HG03025 (cell line): ENCODE results near the gene CTDSPL.
"Not testable (repeated sequence)": the region's sequence is repeated elsewhere in the genome, so short reads cannot be mapped to it uniquely, and the experiment has no call there.

ENCODE experiments used
- ATAC-seq: cut with Tn5 transposase; IDR thresholded peaks from one replicate; pipeline ENCODE4 v1.9.1; 2021; ENCODE audit warnings: mild to moderate bottlenecking, moderate library complexity; ENCODE audit not compliant: unreplicated experiment, low FRiP score

The CTDSPL gene

DNA sequence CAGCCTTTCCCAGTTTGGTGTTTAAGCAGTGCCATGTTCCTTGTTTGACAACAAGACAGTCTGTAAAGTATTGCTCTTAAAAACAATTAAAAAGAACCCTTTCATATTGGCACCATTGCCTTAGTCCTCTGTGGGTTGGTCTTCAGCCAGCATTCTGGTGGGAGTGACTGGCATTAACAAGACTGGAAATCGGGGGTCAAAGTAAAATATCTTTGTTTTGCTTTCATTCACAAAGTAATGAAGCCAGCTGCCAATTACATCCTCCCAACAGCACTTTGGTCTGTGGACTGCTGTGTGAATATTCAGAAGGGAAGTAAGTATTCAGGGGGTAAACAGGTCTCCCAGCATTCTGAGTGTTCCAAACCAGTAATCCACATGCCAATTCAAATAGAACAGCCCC, 120.7 kb downstream of the CTDSPL start:
- no peak for ATAC-seq

DNA sequence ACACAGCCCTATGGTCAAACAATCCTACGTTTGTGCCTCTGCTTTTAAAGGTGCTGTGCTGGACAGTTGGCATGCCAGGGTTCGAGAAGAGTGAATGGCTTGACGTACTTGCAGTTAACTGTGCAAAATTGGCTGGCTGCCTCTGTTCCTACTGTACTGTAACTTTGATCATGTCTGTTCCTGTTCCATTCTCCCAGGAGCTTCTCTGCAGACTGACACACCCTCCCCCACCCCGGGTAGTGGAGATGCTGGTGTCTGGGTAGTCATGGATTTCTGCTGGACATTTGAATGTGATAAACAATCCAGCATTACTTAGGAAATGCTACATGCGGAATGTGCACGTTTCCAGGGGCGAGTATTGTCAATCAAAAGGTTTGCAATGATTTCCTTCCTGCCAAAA, 122.4 kb downstream of the CTDSPL start:
- ATAC-seq, result no peak

DNA sequence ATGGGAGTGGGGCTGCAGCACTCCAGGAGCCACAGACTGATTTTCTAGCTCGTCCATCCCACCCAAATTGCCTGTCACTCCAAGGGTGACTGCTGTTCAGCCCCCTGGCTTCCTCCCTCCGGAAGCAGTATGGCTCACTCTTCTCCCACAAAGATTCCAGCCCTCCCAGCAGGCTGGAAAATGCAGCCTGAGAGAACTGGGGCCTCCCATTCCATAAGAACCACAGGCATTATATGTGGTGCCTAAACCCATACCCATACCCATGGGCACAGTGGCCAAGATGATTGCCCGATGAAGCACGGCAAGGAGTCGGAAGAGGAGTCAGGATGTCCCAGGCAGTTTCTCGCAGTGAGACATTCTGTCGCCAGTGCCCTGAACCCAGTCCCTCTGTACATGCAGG, 122.9 kb downstream of the CTDSPL start:
- no peak for ATAC-seq

DNA sequence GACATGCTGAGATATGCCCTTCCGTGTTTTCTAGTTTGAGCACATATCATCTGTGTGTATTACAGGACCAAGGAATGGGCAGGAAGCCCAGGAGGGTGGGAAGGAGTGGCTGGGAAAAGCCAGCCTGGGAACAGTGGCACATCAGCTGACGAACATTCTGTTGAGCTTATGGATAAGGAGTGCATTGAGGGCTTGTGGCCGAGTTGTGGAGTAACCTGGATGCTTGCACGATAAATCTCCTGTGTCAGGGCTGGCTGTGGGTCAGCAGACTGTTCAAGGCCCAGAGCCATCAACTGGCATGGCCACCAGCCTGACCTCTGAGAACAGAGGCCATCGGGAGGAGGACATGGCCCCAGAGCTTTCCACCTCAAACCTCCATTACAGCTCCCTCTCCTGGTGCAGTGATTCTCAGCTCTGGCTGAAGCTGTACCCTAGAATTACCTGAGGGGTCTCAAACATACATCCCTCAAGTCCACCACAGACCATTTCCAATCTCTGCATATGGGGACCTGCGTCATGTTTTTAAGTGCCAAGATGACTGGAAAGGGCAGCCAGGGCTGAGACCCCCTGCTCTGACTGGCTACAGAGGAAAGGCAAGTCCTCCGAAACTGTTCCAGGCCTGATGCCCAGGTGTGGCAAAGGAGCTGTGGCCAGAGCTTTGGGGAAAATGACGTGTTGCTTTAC, 124.1 kb downstream of the CTDSPL start:
- ATAC-seq, result no peak

DNA sequence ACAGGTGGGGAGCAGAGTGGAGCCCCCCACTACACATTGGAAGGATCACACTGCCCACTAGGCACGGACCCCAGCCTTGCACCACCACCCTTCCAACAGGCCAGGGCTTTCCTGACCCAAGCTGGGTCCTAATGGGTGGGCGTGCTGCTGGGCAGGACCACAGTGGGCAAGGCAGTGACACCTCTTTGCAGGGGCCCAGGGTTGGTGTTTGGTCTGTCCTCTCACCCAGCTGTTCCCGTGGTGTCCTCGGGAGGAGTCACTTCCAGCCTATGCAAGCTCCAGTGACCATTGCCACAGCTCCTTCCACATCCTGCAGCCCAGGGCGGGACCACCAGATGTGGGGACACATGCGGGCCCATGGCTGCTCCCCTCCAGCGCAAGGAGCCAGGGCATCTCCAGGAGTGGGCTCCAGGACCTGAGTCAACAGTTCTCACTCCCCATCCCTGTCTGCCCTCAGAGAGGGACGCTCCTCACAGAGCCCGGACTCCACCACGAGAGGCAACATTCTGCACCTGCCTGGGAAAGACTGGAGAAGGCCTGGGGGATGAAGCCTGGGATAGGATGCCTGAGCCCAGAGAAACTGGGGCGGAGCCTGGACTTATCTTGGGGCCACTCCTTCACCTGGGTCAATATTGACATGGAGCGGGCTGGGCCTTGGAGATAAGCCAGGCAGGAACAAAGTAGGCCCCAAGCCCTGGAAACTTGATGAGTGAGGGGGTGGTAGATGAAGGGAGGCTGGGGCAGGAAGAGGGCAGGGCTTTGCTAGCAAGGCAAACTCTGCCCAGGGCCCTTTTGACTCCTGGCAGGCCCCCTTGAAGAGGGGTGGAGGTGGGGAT, 125.0 kb downstream of the CTDSPL start:
- ATAC-seq, result no peak

DNA sequence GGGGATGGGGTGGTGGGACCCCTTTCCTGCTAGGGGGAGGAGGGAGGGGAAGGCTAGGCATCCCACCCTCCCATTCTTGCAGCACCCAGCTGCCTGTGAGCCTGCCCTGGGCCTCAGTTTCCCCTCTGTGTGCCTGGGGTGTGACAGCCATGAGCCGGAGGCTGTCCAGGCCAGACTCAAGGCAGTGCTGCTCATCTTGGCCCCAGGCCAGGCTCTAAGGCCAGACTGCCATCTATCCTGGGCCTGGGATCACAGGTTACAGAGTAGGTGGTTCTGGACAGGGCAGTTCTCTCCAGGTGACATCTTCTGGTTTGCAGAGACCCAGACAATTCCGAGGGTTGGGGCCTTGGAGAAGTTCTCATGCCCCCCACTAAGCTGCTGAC, 125.6 kb downstream of the CTDSPL start:
- ATAC-seq, result no peak

DNA sequence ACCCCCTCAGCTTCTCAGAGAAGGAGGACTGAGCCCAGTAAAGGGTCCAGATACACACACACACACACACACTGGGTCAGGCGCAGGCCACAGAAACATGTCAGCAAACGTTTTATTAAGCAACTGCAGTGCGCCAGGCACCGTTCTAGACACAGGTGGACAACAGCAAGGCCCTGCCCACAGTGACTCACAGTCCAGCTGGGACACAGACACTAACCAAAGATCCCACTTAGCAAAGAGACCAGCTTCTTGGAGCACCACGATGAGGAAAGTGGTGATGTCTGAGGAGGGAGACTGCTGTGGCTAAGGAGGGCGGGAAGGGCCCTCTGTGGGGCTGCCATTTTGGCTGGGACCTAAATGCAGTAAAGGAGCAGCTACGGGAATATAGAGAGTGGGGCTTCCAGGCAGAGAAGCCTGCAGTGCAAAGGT, 126.1 kb downstream of the CTDSPL start:
- ATAC-seq, result no peak

DNA sequence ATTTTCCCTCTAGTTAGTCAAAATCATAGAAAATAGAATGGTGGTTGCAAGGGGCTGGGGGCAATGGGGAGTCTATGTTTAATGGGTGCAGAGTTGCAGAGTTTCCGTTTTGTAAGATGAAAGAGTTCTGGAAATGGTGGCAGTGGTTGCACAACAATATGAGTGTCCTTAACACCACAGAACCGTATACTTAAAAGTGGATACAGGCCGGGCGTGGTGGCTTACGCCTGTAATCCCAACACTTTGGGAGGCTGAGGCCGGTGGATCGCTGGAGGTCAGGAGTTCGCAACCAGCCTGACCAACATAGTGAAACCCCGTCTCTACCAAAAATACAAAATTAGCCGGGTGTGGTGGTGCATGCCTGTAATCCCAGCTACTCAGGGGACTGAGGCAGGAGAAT, 126.7 kb downstream of the CTDSPL start:
- ATAC-seq, result not testable (repeated sequence)

DNA sequence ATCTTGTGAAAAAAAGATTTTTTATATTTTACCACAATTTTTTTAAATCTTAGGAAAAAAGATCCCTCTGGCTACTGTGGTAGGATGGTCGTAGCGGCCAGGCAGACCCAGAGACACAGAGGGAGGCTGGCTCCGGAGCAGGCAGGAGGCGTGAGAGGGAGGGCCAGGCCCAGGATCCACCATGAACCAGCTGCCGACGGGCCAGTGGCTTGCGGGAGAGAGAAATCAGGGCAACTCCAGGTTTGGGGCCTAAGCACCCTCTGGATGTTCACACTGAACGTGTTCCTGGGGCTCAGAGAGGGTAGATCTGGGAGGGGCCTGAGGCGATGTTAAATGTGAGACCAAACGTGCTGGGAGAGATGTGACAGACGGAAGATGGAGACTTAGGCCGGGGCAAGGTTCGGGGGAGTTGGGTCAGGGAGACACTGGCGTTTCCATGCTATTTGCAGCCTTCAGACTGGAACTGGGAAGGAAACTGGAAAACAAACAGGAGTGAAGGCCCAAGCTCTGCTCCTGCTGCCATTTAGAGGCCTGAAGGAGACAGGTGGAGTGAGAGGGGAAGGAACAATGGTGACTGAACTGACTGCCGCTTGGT, 127.3 kb downstream of the CTDSPL start:
- ATAC-seq, result no peak

DNA sequence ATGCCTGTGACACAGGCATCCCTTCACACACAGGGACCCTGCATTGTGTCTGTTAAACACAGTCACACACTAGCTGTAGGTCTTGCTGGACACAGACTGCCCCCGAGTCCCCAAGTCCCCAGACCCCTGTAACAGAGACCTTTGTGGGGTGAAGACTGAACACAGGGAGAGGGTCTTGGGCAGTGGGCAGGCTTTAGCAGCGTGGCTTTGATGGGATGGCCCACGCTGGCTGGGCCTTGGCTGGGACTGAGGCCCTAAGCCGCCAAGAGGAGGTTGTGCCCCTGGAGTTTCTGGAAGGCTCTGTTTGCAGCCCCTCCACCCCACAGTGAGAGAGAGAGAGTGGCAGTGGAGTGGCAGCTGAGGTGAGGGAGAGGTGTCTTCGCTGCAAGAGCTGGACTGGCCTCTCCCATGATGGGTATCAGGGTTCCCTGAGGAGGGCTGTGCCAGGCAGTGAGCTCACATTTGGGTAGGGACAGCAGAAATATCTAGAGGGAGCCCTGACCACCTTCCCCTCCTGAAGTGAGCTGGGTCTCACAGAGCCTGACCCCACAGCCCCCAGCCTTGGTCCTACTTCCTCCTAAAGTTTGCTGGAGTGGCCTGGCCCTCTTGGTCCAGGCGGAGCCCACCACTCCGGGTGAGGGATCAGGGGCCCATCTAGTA, 128.3 kb downstream of the CTDSPL start:
- ATAC-seq, result no peak

DNA sequence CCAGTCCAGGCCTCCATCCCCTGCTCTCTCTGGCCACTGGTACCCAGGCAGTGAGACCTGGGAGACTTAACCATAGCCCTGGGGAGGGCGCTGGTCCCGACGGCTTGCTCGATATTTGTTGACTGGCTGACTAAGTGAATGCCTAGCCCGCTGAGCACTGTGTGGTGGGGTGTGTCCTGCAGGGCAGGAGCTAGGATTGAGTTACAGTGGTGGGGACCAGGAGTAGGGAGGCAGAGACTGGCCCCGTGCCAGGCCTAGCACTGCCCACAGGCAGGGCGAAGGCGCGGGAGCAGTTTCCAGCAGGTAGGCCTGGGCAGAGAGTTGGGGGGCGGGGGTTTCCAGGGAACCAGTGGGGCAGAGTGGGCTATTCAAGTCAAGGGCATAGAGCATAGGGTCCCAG, 128.8 kb downstream of the CTDSPL start, which contains the start of gene VILL:
VILL (plus strand) TSS at position 260 of the 400 bp plus-strand sequence. CDS start 2,887 bp downstream, outside the sequence.
- ATAC-seq, result no peak

DNA sequence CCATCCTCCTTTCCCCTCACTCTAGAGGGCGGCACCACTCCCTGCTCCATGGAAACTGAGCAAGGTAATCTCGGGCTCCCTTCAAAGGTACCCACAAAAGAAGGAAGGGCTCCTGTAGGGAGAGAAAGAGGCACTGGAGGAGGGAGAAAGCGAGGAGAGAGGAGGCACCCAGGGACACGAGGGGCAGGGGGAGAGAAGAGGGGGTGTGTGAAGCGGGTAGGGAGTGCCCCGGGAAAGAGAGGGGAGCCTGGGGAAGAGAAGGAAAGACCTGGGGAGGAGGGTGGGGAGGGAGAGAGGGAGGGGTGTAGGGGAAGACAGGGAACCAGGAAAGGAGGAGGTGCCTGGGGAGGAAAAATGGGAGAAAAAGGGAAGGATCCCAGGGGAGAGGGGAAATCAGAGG, 129.4 kb downstream of the CTDSPL start:
- no peak for ATAC-seq

DNA sequence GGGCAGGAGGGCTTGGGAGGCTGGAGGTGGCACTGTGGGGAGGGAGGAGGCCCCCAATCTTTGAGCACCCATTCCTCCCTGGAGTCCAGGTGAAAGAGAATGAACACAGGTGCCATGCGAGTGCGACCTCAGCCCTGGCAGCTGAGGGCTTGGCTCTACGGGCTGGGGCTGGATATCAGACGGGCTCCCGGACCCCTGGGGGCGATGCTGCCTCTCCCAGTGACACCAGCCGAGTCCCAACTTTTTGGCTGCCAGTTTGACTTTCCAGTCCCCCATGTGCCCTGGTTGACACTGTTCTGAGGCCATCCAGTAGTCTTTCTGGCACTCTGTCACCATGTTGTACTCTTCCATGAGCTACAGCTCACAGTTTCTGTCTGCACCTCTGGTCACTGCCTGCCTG, 130.1 kb downstream of the CTDSPL start:
- ATAC-seq, result no peak

DNA sequence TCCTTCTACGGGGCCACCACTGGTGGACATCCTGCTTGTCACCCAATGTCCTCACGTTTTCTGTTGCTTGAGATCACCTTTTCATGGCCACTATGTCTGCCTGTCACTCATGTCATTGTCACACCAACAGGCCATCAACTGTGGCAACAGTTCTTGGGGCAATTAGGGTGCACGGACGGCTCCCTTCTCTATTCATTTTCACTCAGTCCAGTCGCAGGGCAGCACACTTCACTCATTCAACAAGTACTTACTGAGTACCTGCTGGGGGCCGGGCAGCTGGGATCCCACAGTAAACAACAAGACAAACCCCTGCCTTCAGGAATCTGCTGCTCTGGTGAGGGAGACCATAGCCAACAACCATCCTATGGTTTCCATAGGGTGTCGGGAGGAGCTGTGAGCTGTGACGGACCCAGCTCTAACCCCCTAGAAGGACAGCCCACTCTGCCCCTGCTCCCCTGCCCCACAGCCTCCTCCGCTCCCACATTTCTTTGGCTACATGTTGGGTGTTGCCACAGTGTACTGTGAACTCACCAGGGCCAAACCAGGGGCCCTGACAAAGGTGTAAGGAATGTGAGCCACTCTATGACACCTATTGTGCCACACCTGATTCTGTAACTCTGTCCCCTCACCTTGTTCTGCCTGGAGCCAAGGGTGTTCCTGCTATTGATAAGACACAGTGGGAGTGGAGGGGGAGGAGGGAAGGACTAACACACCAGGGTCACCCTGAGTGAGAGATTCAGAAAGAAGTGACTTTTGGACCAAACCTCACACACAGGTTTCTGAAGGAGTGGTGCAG, 130.8 kb downstream of the CTDSPL start:
- no peak for ATAC-seq

DNA sequence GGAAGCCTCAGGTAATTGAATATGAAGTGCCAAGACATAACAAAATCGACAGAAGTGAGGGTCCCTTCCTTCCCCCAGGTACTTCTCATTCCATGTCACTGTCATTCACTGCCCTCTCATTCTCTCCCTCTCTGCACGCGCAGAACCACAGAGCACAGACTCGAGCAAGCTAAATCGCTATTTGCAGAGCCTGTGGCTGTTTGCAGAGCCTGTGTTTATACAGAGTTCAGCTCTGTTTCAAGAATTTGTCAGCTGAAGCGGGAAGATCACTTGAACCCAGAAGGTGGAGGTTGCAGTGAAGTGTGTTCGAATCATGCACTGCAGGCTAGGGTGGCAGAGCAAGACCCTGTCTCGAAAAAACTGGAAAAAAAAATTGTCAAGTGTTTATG, 131.4 kb downstream of the CTDSPL start:
- no peak for ATAC-seq

DNA sequence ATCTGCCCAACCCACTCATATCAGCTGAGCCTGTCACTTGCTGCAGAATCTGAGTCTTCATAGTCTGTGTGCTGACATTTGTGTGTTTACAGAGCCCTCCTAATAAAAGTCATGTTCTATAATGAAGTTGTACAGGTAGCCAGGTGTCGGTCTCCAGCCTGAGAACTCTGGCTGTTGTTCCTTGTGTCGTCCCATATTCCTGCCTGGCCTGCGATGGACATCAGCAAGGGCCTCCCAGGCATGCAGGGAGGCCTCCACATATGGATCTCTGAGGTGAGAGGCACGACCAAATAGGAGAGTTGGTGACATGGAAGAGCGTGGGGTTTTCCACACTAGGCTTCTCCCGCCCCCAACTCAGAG, 131.8 kb downstream of the CTDSPL start:
- no peak for ATAC-seq

DNA sequence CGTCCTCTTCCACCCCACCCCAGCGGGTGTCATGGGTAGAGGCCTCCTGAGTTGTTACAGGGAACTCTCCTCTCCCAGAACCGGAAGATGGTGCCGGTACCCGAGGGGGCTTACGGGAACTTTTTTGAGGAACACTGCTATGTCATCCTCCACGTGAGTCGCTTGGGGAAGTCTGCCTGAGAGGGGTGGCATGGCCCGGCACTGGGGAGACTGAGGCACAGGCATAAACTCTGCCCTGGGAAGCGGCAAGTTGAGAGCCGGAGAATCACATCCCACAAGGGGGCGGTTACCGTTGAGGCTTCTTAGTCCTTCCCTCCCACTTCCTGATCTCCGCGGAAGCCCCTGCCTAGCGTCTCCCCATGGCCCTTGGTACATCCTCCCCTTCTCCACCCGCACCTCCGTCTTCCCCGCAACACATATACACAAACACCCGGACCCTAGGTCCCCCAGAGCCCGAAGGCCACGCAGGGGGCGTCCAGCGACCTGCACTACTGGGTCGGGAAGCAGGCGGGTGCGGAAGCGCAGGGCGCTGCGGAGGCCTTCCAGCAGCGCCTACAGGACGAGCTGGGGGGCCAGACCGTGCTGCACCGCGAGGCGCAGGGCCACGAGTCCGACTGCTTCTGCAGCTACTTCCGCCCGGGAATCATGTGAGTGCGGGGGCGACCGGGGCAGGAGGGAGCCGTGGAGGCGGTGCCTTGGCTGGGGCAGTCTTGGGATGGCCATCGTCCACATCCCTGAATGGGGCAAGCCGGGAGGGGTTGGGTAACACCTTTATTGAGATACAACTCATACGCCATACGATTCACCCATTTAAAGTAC, 132.3 kb downstream of the CTDSPL start:
- peak; percentile 48 for ATAC-seq

DNA sequence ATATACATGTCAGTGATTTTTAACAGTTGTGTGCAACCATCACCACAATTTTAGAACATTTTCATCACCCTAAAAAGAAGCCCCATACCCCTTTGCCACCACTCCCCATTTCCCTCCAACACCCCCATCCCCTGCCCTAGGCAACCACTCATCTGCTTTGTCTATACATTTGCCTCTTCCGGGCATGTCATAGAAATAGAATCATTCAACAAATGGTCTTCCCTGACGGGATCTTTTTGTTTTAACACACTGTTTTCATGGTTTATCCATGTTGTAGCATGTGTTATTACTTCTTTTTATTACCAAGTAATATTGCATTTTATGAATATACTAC, 132.9 kb downstream of the CTDSPL start:
- no peak for ATAC-seq
